Measurements from ENCODE around the gene MTMR12.

MTMR12 gene

DNA sequence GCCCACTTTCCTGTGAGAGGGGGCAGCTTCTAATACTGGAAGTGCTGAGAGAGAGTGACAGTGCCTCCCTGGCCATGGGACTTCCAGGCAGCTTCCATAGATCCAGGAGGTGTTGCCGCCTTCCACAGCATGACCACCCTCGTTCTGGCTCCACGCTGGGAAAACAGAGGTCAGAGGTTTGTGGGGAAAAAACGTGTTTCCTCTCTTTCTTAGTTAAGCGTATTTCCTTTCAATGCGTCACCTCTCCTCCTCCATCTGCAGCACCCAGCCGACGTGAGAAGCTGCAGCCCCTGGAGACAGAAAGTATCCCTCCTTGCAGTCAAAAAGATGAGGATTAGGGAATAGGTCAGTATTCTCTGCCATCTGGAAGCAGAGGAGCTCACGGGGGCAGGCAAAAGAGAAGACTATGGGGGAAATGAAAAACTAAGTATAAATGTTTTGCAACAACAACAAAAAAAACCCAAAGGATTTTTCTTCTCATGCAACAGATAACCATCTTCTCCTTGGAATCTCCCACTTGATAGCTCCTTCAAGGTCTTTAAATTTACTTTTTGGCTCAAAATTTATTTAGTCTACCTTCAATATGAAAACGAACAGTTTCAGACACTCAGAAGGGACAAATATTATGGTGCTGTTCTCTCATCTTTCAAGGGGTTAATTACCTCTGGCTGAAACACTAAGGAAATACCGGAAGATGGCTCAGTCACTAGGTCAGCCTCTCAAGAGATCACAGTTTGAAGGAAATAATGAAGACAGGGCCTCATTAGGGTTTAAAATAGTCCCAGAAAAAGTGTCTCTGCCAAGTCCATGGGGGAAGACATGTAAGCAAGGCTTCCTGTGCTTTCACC is 38.0 kb downstream of the MTMR12 start:
- no peak for DNase-seq (ENCODE audit: low read depth)

GRCh38 chr5:32273821-32274220 is 38.9 kb downstream of the MTMR12 start:
- no peak for DNase-seq (ENCODE audit: low read depth)

- DNase-seq (ENCODE audit: low read depth): no peak
Observed at GRCh38 chr5:32272746-32273145, 40.0 kb downstream of the MTMR12 start.

GRCh38 chr5:32270946-32271345 is 41.8 kb downstream of the MTMR12 start:
- no peak for DNase-seq (ENCODE audit: low read depth)

DNA sequence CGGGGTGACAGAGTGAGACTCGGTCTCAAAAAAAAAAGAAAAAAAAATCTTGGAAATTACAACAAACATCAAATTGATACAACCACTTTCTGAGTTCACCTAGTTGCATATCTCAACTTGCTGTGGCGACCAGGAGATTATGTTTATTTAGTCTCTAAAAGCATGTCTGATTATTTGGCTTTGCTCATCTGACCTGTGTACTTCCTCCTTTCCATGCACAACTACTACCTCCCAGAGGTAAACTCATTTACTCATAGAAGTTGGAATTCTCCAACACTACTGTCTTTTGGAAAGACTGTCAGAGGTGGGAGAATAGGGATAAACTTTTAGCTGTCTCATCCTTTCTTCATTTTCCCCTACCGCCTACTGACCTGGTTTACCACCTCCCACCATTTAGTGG is 42.6 kb downstream of the MTMR12 start:
- DNase-seq (ENCODE audit: low read depth): no peak

DNA sequence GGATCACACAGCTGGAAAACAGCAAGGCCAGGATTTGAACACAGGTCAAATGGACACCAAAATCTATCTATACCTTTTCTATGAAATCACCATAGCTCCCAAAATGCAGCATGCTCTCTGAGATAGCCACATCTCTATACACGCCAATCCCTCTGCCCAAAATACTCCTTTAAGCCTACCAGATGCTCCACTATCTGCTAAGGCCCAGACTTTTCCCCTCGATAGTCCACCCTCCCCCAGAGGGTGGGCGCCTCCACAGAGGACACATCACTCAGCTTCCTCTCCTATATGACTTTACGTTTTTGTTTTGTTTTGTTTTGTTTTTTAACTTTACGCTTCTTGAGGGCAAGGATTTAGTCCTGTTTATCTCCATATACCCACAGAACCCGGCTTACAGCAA is 46.8 kb downstream of the MTMR12 start:
- no peak for DNase-seq (ENCODE audit: low read depth)

DNA sequence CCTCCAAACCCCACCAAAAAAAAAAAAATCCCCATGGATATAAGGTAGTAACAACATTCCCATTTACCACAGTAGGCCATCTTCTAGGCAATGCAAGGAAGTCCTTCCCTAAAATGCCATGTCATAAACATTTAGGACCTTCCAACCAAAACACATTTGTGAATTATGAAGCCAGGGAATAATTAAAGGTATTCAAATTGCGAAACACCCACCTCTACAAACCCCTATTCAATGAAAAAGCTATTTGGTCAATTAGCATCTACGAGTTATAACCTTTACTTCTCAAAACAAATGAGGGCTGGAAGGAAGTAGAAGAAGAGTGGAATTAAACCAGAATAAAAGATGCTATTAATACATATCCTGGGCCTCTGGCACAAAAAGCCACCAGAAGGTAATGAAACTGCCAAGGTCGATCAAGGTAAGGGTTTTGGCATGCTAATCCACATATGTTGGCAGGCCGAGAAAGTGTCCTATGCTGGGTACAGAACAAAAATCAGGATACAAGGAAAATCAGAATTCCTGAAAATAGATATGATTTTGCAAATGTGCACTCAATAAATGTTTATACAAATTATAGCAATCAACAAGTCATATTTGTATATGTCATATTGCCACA is 47.7 kb downstream of the MTMR12 start:
- no peak for DNase-seq (ENCODE audit: low read depth)

DNA sequence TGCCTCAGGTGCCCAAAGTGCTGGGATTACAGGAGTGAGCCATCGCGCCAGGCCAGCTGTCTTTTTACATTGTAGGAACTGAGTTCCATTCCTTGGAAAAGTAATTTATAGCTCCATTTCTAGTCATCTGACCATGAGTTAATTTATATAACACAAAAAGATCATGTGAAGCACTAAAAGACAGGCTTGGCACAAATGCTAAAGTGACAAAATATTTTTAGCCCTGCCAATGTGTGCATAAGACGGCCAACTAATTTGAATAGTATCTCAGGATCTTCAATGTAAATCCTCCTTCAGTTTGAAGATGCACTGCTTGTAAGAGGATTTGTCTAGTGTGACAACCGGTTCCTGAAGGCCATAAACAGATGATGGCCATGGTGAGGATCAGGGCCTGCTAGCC is 49.1 kb downstream of the MTMR12 start:
- DNase-seq (ENCODE audit: low read depth): no peak

DNA sequence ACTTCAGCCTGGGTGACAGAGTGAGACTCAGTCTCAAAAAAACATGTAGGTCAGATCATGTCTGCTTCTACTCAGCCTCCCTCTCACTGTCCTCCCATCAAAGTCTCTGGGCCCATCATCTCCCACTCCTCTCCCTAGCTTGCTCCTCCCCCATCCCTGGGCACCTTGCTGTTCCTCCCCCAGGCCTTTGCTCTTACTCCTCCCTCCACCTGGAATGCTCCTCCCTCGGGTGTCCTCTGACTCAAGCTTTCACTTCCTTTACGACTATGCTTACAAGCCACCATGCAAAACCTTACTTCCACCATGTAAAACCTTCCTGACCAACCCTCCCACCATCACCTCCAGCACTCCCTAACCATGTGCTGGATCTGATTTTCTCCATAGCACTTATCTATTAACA is 51.5 kb downstream of the MTMR12 start:
- DNase-seq (ENCODE audit: low read depth): no peak

- DNase-seq (ENCODE audit: low read depth): no peak
Observed at GRCh38 chr5:32259033-32259432, 53.7 kb downstream of the MTMR12 start.

DNA sequence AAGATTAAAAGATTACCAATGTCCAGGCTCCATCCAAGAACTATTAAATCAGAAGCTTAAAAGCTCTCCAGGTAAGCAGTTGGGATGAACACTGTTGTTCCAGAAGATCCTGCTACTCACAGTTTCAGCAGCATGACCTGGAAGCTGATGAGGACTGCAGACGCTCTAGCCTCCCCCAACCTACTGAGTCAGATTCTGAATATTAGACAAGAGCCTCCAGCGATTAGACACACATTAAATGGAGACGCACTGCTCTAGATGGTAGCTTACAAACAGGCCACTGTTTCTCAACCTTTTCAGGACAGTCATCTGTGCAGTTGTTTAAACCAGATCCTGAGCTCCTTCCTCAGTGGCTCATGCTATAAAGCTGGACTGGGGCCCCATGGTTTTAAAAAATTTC is 54.3 kb downstream of the MTMR12 start:
- no peak for DNase-seq (ENCODE audit: low read depth)

GRCh38 chr5:32255540-32255900 is 57.2 kb downstream of the MTMR12 start:
- no peak for DNase-seq (ENCODE audit: low read depth)

DNA sequence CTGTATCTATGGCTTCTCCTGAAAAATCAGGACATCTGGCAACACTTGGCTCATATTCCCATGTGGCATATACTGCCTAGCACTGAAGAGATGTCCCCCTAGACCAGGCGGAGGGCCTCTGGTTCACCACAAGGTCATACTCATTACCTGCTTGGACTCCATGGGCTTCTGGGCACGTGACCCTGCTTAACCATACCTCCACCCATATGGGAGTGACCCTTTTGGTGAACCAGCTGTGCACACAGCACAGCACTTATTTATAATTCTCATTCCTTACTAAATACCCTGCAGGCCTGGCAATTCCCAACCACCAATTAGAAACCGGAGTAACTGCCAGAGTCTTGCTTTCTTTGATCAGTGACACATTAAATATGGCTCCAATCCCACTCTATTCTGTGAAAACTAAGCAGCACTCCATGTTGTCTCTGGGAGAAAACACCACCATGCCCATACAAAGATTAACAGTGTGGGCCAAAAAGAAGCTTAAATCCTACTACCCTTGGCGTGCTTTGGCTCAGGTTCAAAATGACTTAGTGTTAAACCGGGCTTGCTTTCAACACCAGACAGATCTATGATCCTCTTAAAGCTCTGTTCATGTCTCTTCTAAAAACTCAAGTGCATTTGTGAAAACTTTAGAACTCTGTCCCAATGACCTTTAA is 57.7 kb downstream of the MTMR12 start:
- DNase-seq (ENCODE audit: low read depth): no peak

- no peak for DNase-seq (ENCODE audit: low read depth)
Observed at GRCh38 chr5:32251871-32252458, 60.8 kb downstream of the MTMR12 start.

DNA sequence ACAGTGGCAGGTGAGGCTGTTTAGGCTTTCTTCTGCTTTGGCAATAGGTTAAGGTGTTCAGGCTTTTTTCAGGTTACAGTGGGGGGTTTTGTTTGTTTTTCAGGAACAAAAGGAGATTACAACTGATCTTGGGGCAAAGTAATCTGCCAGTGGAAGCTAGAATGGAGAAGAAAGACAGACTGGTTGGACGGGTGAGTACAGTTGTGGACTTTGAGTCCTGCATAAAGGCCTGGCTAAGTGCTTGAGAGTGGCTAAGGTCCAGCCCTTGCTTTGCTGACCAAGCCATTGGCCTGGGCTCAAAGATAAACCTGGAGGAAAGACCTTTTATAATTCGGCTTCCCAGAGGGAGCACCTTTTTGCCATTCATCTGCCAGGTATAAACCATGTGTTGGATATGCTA is 63.1 kb downstream of the MTMR12 start:
- DNase-seq (ENCODE audit: low read depth): no peak

GRCh38 chr5:32245742-32246141 is 67.0 kb downstream of the MTMR12 start:
- no peak for DNase-seq (ENCODE audit: low read depth)

DNA sequence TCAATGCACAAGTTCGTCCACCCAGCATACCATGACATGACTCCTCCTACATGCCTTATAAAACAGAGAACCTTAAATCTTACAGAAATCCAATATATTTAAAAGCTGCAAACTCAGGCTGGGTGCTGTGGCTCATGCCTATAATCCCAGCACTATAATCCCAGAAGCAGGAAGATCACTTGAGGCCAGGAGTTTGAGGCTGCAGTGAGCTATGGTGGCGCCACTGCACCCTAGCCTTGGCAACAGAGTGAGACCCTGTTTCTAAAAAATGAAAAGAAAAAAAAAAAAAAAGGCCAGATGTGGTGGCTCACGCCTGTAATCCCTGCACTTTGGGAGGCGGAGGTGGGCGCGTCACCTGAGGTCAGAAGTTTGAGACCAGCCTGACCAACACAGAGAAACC is 68.7 kb downstream of the MTMR12 start:
- no peak for DNase-seq (ENCODE audit: low read depth)

- DNase-seq (ENCODE audit: low read depth): no peak
Observed at GRCh38 chr5:32241034-32241783, 71.5 kb downstream of the MTMR12 start.

DNA sequence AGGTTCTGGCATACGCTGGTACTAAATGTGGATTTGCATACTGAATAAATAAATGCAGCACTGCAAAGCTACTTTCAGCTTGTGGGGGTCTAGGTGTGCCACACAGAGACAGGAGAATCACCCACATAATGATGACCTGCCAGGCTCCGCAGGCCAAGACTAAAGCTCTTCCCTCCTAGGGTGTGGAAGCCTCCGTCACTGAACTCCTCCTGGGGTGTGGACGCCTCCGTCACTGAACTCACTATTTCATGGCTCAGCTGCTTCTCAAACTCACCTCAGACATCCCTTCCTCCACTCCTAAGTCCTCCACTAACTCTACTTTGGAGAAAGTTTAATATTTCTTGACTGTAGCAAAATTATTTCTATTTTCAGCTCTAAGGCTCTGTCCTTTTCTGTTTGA is 73.4 kb downstream of the MTMR12 start:
- no peak for DNase-seq (ENCODE audit: low read depth)

- no peak for DNase-seq (ENCODE audit: low read depth)
Observed at GRCh38 chr5:32233696-32234447, 78.9 kb downstream of the MTMR12 start.

DNA sequence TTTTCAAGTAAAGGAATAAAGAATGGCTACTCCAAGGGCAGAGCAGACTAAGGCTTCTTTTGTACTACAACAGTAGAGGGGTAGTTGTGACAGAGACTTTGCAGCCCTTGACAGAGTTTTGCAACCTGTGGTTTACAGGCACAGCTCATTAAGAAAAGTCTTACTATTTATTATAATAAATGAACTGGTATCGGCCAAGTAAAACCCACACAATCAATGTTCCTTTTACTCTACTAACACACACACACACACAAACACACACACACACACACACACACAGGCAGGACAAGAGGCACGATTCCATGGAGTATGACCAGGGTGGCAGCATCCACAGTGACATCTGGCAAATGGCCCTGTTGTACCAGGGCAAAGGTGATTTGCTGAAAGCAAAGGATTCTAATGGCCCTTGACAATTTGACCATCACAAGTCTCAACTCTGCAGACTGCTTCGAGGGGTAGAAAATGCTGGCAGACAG is 79.5 kb downstream of the MTMR12 start:
- DNase-seq (ENCODE audit: low read depth): no peak

Data from stimulated activated CD8-positive, alpha-beta memory T cell treated with anti-CD3 and anti-CD28 coated beads, Interleukin-15, amount 100 ng/mL, for 1 hour (primary cell).